Iris pigment epithelial cell (primary cell): Measurements from ENCODE around the gene MSX1.
"Not testable (repeated sequence)": the region's sequence is repeated elsewhere in the genome, so short reads cannot be mapped to it uniquely, and the experiment has no call there.

ENCODE experiments used
- DNase-seq: peaks from one replicate; pipeline ENCODE4 v3.0.0-alpha.2; 2011; ENCODE audit warnings: low read depth

Gene MSX1

DNA sequence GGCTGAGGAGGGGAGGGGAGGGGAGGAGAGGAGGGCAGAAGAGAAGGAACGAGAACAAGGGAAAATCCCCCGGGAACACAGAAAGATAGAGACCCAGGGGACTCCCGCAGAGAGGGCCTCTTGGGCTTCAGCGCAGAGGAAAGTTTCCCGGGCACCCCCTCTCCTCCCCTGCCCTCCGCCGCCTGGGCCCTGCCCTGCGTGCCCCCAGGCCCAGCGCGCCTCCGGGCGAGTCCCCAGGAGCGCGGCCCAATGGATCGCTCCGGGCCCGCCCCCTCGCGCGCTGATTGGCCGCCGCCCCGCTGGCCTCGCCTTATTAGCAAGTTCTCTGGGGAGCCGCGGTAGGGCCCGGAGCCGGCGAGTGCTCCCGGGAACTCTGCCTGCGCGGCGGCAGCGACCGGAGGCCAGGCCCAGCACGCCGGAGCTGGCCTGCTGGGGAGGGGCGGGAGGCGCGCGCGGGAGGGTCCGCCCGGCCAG is at the start of gene MSX1:
MSX1 (plus strand) TSS at position 341 of the 474 bp plus-strand sequence. CDS start 235 bp downstream, outside the sequence.
- peak; percentile 89 for DNase-seq

GRCh38 chr4:4810092-4810774 is 49.2 kb upstream of the MSX1 start:
- no peak for DNase-seq

DNA sequence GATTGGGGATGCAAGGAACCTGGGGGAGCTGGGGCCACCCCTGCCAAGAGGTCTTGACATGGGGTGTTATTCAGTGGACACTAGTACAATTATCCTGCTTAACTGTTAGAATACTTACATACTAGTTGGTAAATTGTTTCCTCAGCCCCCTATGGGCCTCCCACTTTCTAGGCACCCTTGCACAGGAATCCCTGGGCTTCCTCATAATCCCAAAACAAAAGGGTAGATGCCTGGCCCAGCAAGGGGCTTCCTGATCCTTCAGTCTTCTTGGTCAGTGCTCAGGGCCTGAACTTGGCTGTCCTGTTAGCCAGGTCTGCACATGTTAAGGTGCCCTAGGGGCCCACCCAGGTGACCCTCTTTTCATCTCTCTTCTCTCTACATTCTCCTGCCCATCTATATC is 48.7 kb upstream of the MSX1 start:
- no peak for DNase-seq

DNA sequence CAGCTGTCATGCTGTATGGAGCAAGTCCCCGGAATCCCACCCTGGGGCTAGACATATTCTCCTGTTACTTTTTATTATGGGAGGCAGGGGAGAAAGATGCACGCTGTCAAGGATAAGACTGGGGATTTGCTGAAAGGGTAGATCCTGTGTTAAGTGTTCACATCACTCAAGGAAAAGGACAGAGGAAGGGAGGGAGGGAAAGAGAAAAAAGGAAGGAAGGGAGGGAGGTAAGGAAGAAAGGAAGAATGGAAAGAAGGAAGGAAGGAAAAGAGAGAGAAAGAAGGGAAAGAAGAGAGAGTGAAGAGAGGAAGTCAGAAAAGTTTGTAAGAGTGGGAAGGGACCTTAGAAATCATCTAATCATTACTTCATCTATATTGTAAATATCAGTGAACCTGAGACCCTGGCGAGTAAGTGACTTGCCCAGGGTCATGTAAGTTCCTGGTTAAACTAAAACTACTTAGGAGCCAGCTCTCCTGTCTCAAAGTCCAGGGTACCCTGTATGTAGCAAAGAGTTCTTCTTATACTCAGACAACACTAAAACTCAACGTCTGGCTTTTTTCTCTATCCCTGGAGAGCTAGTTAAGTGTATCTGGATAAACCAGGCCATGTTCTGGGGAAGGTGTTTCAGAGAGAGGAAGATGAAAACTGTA is 47.2 kb upstream of the MSX1 start:
- DNase-seq, result no peak

DNA sequence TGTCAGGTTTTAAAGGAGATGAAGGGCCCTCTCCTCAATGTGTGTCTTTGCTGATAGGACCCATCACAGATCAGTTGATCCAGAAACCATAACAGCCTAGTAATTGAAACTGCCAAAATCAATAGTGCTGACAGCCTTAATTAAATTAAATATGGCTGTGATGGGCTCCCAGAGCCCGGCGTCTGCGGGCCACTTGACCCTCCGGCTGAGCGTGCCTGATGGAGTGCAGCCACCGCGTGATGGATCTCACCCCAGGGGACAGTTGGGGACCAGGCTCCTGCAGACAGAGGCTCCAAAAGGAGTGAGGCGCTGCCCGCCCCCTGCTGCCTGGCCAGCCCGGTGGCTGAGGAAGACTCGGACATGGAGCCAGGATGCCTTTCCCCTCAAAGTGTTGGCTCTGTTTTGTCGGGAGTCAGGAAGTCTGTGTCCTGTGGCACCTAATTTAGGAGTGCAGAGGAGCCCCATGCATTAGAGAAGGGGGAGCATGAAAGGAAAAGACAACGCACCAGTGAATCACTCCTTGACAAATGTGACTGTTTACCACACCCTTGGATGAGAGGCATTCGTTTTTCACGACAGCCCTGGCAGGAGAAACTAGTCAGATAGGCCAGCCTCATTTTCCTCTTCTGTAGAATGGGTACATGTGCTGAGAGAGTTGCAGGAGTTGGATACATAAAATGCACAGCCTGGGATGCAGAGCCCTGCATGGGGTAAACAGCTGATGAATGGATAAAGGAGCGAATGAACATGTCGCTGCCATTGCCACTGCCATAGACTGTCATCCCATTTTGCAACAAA is 40.9 kb upstream of the MSX1 start:
- no peak for DNase-seq

GRCh38 chr4:4819213-4819606 is 40.3 kb upstream of the MSX1 start:
- no peak for DNase-seq

DNA sequence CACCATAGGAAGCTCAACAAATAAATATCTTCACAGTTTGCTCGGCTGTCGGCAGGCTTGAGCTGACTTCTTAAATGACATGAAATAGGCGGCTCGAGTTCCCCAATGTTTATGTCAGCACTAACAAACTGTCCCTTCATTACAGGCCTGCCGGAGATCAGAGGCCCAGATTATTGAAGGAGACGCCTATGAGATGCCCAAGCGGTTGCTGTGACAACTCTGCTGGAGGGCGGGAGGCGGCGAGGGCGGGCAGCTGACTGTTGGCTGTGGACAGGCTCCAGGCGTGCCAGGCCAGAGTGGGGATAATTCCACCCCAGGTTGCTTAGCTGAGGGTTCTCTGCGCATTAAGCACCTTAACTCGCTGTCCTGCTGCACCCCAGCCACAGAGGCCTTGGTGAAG is 39.2 kb upstream of the MSX1 start:
- no peak for DNase-seq

DNA sequence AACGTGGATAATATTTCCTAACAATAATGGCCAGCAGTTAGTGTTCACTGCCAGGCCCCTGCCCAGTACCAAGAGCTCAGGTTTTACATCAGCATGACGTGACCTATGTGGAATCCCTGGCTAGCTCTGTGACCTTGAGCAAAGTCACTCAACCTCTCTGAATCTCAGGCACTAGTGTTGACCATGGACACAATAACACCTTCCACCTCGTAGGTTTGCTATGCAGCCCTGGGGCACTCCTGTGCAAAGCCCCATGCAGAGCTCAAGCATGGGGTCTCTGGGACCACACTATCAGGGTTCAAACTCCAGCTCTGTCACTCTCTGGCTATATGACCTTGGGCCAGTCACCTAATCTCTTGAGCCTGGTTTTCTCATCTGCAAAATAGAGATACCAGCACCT is 38.7 kb upstream of the MSX1 start:
- DNase-seq, result no peak

- no peak for DNase-seq
Measured at GRCh38 chr4:4821577-4821976, 37.9 kb upstream of the MSX1 start.

- not testable (repeated sequence) for DNase-seq
Measured at GRCh38 chr4:4822286-4822685, 37.2 kb upstream of the MSX1 start.

DNA sequence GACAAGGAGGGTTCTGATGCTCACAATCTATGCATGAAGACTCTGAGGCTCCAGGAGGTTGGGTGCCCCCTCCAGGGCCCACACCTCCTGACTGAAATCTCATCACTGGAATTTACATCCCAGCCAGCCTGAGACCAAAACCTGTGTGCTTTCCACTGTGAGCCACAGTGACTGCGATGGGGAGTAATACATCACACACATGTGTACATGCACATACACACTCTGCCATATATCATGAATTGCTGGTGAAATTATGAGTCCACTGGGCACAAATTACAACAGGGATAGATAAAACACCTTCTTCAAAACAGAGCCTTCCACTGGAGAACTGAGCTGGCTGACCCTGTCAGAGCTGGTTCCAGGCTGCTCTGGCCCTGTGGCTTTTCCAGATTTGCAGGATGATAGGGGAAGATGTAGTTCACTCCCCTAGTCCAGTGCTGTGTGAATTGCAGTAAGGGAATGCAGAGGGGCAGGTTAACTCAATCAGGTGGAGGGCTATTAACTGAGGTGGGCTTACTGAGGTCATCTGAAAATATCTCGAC is 35.8 kb upstream of the MSX1 start:
- DNase-seq, result no peak

DNA sequence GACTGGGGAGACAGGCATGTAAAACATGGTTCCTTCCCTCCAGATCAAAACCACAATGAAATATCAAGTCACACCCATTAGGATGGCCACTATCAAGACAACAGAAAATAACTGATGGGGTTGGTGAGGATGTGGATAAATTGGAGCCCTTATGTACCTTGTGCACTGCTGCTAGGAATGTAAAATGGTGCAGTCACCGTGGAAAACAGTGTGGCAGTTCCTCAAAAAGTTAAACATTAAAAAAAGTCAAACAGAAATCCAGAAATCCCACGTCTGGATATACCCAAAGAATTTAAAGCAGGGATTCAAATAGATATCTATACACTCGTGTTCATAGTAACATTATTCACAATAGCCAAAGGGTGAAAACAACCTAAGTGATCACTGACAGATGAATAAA is 35.2 kb upstream of the MSX1 start:
- no peak for DNase-seq

DNA sequence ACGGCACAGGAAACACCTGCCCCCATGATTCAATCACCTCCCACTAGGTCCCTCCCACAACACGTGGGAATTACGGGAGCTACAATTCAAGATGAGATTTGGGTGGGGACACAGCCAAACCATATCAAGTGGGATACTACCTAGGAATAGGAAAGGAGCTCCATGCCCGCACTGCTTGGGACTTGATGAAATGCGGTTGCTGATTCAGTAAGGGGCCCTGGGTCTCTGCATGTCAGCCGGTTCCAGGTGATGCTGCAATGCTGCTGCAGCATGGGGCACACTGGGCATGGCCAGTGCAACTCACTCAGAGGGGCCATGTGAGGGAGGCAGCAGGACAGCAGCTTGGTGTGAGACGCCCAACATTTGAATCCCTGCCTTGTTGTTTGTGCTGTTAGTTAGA is 34.0 kb upstream of the MSX1 start:
- no peak for DNase-seq

DNA sequence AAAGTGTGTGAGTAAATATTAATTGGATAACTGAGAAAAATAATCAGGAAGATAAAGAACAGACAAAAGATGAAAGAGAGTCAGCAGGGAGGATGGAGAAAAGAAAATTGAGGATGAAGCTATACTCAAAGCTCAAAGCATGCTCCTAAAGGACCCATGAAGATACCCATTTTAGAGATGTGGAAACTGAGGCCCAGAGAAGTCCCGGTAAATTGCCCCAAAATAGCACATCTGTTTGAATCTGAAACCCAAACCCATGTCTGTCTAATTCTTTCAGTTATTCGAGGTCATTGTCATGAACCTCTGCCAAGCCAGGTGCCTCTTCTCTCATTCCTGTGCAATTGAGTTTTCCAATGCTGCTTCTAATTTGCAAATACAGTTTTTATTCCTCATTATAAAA is 29.6 kb upstream of the MSX1 start:
- no peak for DNase-seq

DNA sequence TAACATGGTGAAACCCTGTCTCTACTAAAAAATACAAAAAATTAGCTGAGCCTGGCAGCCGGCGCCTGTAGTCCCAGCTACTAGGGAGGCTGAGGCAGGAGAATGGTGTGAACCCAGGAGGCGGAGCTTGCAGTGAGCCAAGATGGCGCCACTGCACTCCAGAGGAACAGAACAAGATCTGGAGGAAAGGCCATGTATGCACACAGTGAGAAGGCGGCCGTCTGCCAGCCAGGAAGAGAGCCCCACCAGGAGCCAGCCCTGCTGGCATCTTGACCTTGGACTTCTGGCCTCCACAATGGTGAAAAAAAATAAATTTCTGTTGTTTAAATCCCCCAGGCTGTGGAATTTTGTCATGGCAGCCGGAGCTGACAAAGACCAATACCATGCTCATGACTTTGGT is 28.2 kb upstream of the MSX1 start:
- DNase-seq, result no peak

DNA sequence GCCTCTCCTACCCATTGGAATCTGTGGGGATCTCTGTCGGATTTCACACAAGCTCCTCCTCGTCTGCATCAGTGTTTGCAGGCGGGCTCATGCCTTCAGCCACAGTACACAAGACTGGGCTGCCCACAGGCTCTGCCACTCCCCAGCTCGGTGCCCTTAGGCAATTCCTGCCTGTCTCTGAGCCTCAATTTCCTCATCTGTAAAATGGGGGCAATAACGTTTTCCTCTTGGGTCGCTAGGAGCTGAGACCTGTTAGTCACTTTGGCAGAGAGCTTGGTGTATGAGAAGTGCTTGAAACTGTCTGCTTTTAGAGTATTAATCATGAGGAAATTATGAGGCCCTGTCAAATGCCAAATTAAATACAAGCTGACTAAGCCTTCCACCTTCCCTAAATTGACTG is 27.6 kb upstream of the MSX1 start:
- no peak for DNase-seq

DNA sequence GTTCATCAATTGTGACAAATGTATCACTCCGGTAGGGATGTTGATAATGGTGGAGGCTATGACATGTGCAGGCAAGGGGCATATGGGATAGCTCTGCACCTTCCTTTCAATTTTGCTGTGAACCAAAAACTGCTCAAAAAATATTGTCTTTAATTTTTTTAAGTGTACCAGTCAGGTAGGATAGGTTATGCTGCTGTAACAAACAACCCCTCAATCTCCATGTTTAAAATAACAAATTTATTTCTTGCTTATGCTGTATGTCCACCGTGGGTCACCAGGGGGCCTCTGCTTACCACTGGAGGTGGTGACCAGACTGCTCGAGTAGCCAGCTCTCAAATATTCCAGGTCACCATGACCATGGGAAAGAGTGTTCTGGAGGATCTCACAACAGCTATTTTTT is 23.4 kb upstream of the MSX1 start:
- DNase-seq, result no peak

GRCh38 chr4:4837316-4837715 is 22.1 kb upstream of the MSX1 start:
- no peak for DNase-seq

GRCh38 chr4:4838051-4838935 is 21.2 kb upstream of the MSX1 start:
- DNase-seq, result peak; percentile 17

DNA sequence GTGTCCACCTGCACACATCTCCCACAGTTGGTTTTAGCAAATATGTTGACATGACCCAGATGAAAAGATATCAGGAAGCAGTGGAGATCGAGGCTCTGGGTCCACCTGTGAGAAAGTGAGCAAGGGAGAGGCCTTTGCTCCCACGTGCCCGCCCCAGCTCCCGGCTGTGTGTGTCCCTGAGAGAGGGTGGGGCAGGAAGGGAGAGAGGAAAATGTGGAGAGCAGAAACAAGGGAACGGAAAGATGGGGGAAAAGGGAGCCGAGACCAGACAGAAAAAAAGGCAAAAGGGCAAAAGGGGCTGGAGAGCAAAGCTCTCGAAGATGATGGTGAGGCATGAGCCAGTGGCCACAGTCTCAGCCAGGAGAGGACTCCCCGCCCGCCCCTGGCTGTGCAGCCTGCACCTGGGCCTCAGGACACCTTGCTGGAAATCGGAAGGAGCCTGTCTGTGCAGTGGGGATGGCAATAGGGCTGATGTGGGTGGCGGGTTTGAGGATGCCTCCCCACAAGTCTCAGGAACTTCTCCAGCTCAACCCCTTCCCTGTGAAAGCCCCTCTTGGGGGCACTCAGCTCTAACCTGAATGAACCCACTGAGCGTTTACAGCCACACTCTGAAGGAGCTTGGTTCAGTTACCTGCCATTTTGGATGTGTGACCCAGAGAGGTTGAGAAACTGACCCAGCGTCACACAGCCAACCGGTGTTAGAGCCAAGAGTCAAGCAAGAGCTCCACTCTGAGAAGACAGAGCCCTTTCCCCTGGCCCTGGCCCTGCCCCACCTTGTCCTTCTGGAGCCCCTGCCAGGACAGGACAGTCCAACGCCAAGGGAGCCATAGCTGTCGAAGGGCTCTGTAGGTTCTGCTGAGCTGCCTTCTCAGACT is 20.3 kb upstream of the MSX1 start:
- DNase-seq, result no peak

- DNase-seq, result no peak
Measured at GRCh38 chr4:4840351-4840750, 19.1 kb upstream of the MSX1 start.
